Measurements from ENCODE around the gene XXYLT1.

- TF ChIP-seq CTCF (IDR thresholded peaks at IDR 0.05 in 2 of 3, conservative IDR thresholded peaks at IDR 0.05 in 1 of 3; ENCODE audit: control insufficient read depth in 2 of 3, extremely low read depth in 1 of 3, insufficient read depth in 1 of 3, low read depth in 3 of 3, low read length in 3 of 3) (no peak), POLR2A (IDR thresholded peaks at IDR 0.05; ENCODE audit: low read depth, low read length) (no peak), ZSCAN29 (IDR thresholded peaks at IDR 0.05) (no peak), DPF2 (IDR thresholded peaks at IDR 0.05) (no peak), CEBPZ (IDR thresholded peaks at IDR 0.05; ENCODE audit: low read depth, low read length) (no peak), ZNF207 (IDR thresholded peaks at IDR 0.05; ENCODE audit: borderline replicate concordance) (no peak), YY1 (IDR thresholded peaks at IDR 0.05; ENCODE audit: low read depth, low read length) (no peak), HDAC6 (IDR thresholded peaks at IDR 0.05; ENCODE audit: unreplicated experiment) (no peak)
Measured at GRCh38 chr3:195062866-195063540, 208.0 kb downstream of the XXYLT1 start.
